Occipital lobe (tissue), 2 donors: ENCODE data around the gene POPDC2. TPM values are rescaled to one million over a fixed set of nuclear protein-coding genes. Genes with fewer than 3 reads are reported as not detected.
"Not testable (repeated sequence)": the region's sequence is repeated elsewhere in the genome, so short reads cannot be mapped to it uniquely, and the experiment has no call there.

Experiments
- DNase-seq: peaks from one replicate; lab custom pipeline; 2025; lab: John Stamatoyannopoulos, UW
- total RNA-seq: library from RNA; depleted of rRNA; stranded (reverse); fragments of >200 nt; gene quantifications from one replicate; pipeline ENCODE4 v1.2.3, GENCODE V29; 2014

Gene POPDC2
- total RNA-seq: 0.94 TPM

- DNase-seq: no peak
Observed at GRCh38 chr3:119660474-119661440, at the start of gene POPDC2. Gene POPDC2 (minus strand): TSS chr3:119660589. CDS start chr3:119660423, 166 bp downstream.

GRCh38 chr3:119703820-119704531 lies 43.6 kb upstream of the POPDC2 start:
- no peak for DNase-seq

GRCh38 chr3:119702530-119703527 lies 42.4 kb upstream of the POPDC2 start, which contains the start of gene CFAP91:
Gene CFAP91 (plus strand): TSS chr3:119703022. CDS start chr3:119703099, 77 bp downstream.
- DNase-seq: peak; percentile 90

DNA sequence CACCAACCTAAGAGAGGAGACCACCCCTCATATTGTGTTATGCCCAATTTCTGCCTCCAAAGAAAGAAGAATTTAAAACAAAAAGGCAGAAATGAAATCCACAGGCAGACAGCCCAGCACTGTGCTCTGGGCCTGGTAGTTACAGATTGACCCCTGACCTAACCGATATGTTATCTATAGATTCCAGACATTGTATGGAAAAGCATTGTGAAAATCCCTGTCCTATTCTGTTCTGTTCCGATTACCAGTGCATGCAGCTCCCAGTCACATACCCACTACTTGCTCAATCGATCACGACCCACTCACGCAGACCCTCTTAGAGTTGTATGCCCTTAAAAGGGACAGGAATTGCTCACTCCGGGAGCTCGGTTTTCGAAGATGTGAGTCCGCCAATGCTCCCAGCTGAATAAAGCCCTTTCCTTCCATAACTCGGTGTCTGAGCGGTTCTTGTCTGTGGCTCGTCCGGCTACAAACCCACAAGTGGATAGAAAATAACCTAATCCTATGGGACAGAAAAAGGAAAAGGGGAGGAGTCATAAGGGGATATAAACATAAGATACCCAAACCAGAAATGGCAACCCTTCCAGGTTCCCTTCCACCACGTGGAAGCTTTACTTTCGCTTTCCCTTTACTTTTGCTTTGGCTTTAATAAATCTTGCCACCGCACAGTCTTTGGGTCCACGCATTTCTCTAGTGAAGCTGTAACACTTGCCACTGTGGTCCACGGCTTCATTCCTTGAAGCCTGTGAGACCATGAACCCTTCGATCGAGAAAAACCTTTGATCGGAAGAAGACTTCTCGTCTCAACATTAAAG lies 40.7 kb upstream of the POPDC2 start:
- DNase-seq: no peak

DNA sequence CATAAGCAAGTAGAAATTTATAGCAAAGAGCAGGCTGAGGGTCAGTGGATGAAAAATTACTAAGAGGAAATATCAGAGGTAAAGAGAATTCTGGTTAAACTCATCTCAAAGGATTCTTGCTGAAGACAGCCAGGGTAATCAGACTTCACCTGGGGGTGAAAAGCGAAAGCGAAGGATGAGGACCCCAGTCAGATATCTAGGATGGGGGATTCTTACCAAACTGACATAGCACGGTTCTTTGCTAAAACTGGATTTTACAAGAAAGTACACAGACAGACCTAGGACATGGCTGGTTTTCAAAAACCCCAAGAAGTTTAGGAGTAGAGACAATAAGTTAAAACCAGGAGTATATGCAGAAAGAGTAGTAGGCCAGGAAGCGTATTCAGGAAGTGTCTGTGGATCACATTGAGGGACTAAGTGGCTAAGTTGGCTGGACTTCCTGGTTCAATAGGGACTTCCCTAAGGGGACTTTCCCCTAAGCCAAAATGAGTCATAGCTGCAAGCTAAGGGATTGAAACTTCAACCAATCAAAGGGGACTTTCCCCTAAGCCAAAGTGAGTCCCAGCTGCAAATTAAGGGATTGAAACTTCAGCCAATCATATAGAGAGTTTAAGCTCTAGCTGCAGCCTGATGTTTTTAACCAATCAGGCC lies 40.0 kb upstream of the POPDC2 start:
- DNase-seq: no peak

- DNase-seq: no peak
Observed at GRCh38 chr3:119697394-119697793, 37.0 kb upstream of the POPDC2 start.

GRCh38 chr3:119695480-119695879 lies 35.1 kb upstream of the POPDC2 start:
- DNase-seq: no peak

DNA sequence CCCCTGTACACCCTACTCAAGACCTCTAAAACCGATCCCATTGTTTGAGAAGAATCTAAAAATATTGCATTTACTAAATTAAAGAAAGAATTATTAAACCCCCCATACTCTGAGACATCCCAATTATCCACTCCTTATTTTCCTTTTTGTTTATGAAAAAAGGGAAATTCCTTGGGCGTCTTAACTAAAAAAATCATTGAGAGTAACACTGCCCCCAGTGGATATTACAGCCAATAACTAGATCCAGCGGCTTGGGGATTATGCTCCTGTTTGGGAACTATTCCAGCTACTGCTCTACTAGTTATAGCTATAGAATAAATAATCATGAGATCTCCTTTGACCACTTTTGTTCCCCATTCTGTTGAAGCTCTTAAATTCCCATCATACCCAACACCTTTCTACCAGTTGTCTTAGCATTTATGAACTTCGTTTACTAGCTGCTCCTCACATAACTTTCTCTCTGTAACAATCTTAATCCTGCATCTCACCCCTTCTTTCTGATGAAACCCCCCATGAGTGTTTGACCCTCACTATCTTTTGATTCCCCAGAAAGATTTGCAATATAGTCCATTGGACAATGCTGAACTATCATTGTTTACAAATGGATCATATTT lies 29.8 kb upstream of the POPDC2 start:
- no peak for DNase-seq

DNA sequence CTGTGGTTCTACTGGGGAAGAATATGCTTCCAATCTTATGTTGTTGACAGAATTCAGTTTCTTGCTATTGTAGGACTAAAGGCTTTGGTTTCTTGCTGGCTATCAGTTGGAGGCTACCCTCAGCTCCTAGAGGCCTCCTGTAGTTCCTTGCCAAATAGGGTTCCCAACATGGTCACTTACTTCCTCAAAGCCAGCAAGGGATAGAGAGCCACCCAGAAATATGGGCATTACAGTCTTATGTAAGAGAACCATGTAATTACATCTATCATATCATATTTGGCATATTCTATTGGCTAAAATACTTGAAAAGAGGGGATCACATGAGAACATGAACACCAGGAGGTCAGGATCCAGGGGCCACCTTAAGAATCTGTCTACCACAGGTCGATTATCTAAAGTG lies 23.0 kb upstream of the POPDC2 start:
- no peak for DNase-seq

DNA sequence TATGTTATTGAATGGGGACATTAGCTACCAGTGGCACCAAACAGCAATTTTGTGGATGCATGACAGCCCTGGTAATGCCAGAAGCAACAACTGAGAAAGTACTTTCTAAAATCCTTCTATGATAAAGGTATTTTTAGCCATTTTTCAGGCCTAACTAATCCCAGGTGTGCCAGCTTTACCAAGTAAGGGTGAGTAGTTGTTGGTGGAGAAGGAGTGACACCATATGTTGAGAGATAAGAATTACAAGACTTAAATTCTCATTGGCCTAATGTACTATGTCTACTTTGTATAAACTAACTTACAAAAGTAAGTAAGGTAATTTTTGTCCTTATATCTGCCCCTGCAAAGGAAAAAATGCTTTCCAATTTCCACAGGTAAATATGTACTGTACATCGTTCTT lies 20.9 kb upstream of the POPDC2 start:
- DNase-seq: no peak

DNA sequence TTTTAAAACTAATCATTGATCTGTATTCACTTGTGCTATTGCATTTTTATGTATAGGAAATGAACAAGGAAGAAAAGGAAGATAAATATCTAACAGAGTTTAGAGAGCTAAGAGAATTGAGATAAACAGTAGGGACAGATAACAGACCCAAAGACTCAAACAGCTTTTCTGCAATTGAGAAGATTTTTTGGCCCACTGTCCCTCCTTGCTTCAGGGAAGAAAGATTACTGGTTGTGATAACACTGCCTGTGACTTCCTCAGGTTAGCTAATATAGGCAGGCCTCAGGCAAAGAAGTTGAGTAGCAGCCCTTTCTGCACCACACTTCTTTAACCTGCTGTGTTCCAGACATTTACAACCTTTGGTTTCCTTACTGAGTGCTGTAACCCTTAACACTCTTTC lies 19.5 kb upstream of the POPDC2 start:
- DNase-seq: no peak

DNA sequence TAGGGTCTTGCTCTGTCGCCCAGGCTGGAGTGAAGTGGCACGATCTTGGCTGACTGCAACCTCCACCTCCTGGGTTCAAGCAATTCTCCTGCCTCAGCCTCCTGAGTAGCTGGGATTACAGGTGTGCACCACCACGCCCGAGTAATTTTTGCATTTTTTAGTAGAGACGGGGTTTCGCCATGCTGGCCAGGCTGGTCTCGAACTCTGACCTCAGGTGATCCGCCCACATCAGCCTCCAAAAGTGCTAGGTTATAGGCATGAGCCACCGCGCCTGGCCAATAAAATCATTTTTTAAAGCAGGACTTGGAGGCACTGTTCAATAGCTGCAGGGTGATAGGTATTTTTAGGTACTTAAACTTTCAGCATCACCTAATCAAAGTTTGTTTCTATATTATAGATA lies 17.8 kb upstream of the POPDC2 start:
- not testable (repeated sequence) for DNase-seq

DNA sequence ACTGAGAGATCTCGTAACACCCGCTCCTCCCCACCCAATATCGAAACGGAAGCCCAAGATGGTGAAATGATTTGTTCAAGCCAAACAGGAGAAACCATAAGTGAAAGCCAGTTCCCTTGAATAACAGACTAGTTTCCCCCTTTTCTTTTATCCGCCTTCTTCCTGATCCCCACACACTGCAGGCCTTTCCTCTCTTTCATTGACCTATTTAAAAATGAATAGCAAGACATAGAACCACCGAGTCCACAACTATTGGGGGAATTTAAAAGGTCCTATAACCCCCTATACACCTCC lies 17.2 kb upstream of the POPDC2 start:
- DNase-seq: no peak

GRCh38 chr3:119676771-119677640 lies 16.6 kb upstream of the POPDC2 start, which contains the start of gene COX17:
Gene COX17 (minus strand): TSS chr3:119677406. CDS start chr3:119677310, 96 bp downstream.
- peak; percentile 85 for DNase-seq

GRCh38 chr3:119676020-119676419 lies 15.6 kb upstream of the POPDC2 start:
- no peak for DNase-seq

DNA sequence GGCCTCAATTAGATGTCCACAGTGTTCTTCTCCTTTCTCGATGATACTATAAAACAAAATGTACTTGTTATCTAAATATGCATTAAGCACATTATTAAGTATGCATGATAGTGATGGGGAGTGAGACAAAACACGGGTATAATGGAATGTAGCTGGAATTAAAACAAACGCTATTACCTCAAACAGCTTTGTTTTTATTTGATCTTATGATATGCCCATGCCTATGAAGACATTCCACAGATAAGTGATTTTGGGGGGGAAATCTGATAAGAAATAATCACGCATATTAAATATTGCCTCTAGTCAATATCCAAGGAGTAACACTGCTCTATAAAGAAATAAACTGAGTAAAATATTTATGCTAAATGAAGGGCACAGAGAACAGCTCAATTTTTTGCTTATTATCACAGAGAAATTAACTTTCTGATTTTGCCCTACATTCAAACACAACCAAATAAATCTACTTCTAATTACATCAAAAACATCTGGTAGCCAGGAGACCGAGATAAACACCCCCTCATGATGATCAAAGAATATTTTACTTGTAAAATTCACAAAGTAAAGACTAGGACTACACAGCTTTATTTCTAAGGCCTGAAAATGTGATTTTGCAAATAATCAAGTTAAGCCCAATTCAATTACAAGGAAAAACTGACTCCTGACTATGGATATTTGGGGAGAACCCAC lies 14.9 kb upstream of the POPDC2 start:
- DNase-seq: no peak

DNA sequence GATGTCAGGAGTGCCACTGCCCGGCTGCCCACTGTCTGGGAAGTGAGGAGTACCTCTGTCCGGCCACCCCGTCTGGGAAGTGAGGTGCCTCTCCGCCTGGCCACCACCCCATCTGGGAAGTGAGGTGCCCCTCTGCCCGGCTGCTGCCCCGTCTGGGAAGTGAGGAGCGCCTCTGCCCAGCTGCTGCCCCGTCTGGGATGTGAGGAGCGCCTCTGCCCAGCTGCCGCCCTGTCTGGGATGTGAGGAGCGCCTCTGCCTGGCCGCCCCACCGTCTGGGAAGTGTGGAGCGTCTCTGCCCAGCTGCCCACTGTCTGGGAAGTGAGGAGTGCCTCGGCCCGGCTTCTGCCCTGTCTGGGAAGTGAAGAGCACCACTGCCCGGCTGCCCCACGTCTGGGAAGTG lies 13.5 kb upstream of the POPDC2 start:
- DNase-seq: no peak

- DNase-seq: no peak
Observed at GRCh38 chr3:119672776-119673175, 12.4 kb upstream of the POPDC2 start.
